HepG2 (cell line): ENCODE results near the gene HORMAD2. TPM values are rescaled to one million over a fixed set of nuclear protein-coding genes. Genes with fewer than 3 reads are reported as not detected.

ENCODE experiments used
- ATAC-seq: fragments of 200-7000 bp; cut with Tn5 transposase; 3 replicates; pipeline ENCODE4 v1.9.1; 2020; ENCODE audit warnings: mild to moderate bottlenecking, moderate library complexity
- BruUV-seq: library from RNA; stranded (reverse); fragments of 400-500 nt; replicated peaks from 2 replicates; lab custom pipeline; 2021; lab: Mats Ljungman, UMichigan
- CTCF ChIA-PET: fragments of 300-600 bp; formaldehyde crosslinking; extraction: SDS; loops from one replicate; lab custom pipeline; 2021; ENCODE audit warnings: low total read pairs, inconsistent platforms, low intra/inter-chr PET ratio; lab: Yijun Ruan, JAX
- POLR2A ChIA-PET: fragments of 350-600 bp; sonication (Branson Sonifier 250); formaldehyde crosslinking; loops from one replicate; lab custom pipeline; 2020; ENCODE audit warnings: antibody characterized with exemption, inconsistent platforms; lab: Yijun Ruan, JAX
- DNase-seq: peaks from one replicate; pipeline ENCODE4 v3.0.0-alpha.2; 2015; ENCODE audit warnings: low spot score
- FAIRE-seq: peaks from 3 replicates; lab custom pipeline; 2011; peaks lifted over from hg19 to GRCh38; lab: Jason Lieb, UNC
- H2AFZ ChIP-seq: one replicate; pipeline ENCODE4 v1.6.1; 2011; ENCODE audit warnings: low read length, inconsistent platforms
- H3K27ac ChIP-seq: fragments of 300-600 bp; 3 replicates; pipeline ENCODE4 v1.8.0; 2011; ENCODE audit warnings: mixed run types, mild to moderate bottlenecking, mixed read lengths, low read length, inconsistent platforms; ENCODE audit not compliant: insufficient read depth; ENCODE audit errors: extremely low read length
- H3K27me3 ChIP-seq, 2 experiments: fragments of 200-600 bp in 1 of 2; 2 replicates in 1 of 2; 3 replicates in 1 of 2; pipeline versions ENCODE4 v1.6.0 to v1.8.0; 2011; ENCODE audit warnings: low read length in 2 of 2, mild to moderate bottlenecking in 2 of 2, moderate library complexity in 2 of 2, inconsistent platforms in 1 of 2; ENCODE audit not compliant: insufficient read depth in 2 of 2, control insufficient read depth in 1 of 2
- H3K36me3 ChIP-seq, 2 experiments: fragments of 200-600 bp in 1 of 2; replicated peaks in 1 of 2; 2 replicates in 1 of 2; 3 replicates in 1 of 2; pipeline versions ENCODE4 v1.5.1 to v1.8.0; 2011; ENCODE audit warnings: low read length in 2 of 2, inconsistent platforms in 1 of 2; ENCODE audit not compliant: insufficient read depth in 2 of 2, control insufficient read depth in 1 of 2
- H3K4me1 ChIP-seq: 2 replicates; pipeline ENCODE4 v1.5.1; 2012; ENCODE audit warnings: low read length, inconsistent platforms; ENCODE audit not compliant: insufficient read depth
- H3K4me2 ChIP-seq: 2 replicates; pipeline ENCODE4 v1.6.0; 2011; ENCODE audit warnings: low read depth, low read length, inconsistent platforms
- H3K4me3 ChIP-seq, 3 experiments: fragments of 200-600 bp in 1 of 3; sonication (generic), shearing (Covaris generic) in 1 of 3; replicated peaks in 1 of 3; 2 replicates each; pipeline ENCODE4 v1.5.1; 2011 to 2016; ENCODE audit warnings: low read length in 3 of 3, inconsistent platforms in 2 of 3, low read depth in 2 of 3, mild to moderate bottlenecking in 2 of 3, control low read depth in 1 of 3, mixed read lengths in 1 of 3; ENCODE audit not compliant: insufficient read depth in 1 of 3
- H3K79me2 ChIP-seq: one replicate; pipeline ENCODE4 v1.6.1; 2011; ENCODE audit warnings: low read length, inconsistent platforms; ENCODE audit not compliant: insufficient read depth
- H3K9ac ChIP-seq: 2 replicates; pipeline ENCODE4 v1.6.0; 2011; ENCODE audit warnings: mild to moderate bottlenecking, low read depth, low read length, inconsistent platforms; ENCODE audit not compliant: insufficient read depth
- H3K9me3 ChIP-seq: 2 replicates; pipeline ENCODE4 v1.5.1; 2012; ENCODE audit warnings: mild to moderate bottlenecking, low read length
- H4K20me1 ChIP-seq: 2 replicates; pipeline ENCODE4 v1.6.0; 2011; ENCODE audit warnings: inconsistent platforms, mild to moderate bottlenecking, low read length, moderate library complexity; ENCODE audit not compliant: insufficient read depth
- CHD4 ChIP-seq: fragments of 200-600 bp; sonication (generic); IDR thresholded peaks from 2 replicates; pipeline ENCODE4 v1.7.0; 2017; ENCODE audit warnings: mild to moderate bottlenecking, low read length, borderline replicate concordance
- ELK4 ChIP-seq: sonication (generic); formaldehyde crosslinking; IDR thresholded peaks from 2 replicates; pipeline ENCODE4 v1.9.0; 2021; ENCODE audit warnings: missing genetic modification reagents, borderline replicate concordance
- KLF9 ChIP-seq: IDR thresholded peaks from 2 replicates; pipeline ENCODE4 v1.6.1; 2016; ENCODE audit warnings: low read depth
- MLLT10 ChIP-seq: sonication (generic); formaldehyde crosslinking; IDR thresholded peaks from 2 replicates; pipeline ENCODE4 v1.4.0; 2020; ENCODE audit warnings: missing genetic modification reagents
- PCBP1 ChIP-seq: fragments of 200-400 bp; formaldehyde crosslinking; IDR thresholded peaks from 2 replicates; pipeline ENCODE4 v1.6.1; 2017; ENCODE audit warnings: mild to moderate bottlenecking, low read depth, low read length, borderline replicate concordance
- RBAK ChIP-seq: sonication (generic); formaldehyde crosslinking; IDR thresholded peaks from 2 replicates; pipeline ENCODE4 v1.5.1; 2020; ENCODE audit warnings: mild to moderate bottlenecking, missing genetic modification reagents
- RFX3 ChIP-seq: IDR thresholded peaks from 2 replicates; pipeline ENCODE4 v1.6.1; 2016; ENCODE audit warnings: missing biosample characterization, missing genetic modification reagents
- TOPORS ChIP-seq: sonication (generic); formaldehyde crosslinking; IDR thresholded peaks from 2 replicates; pipeline ENCODE4 v1.8.0; 2023; ENCODE audit warnings: mild to moderate bottlenecking, missing genetic modification reagents
- UBTF ChIP-seq: sonication (generic); formaldehyde crosslinking; IDR thresholded peaks from 2 replicates; pipeline ENCODE4 v1.4.0; 2020; ENCODE audit warnings: mild to moderate bottlenecking, missing genetic modification reagents
- XRCC5 ChIP-seq: fragments of 200-400 bp; formaldehyde crosslinking; optimal IDR thresholded peaks from 2 replicates; pipeline ENCODE3; 2017; ENCODE audit warnings: mild to moderate bottlenecking, low read length
- ZBTB2 ChIP-seq: sonication (generic); formaldehyde crosslinking; IDR thresholded peaks from 2 replicates; pipeline ENCODE4 v1.8.0; 2022; ENCODE audit warnings: low read depth, missing genetic modification reagents
- ZBTB4 ChIP-seq: sonication (generic); formaldehyde crosslinking; IDR thresholded peaks from 2 replicates; pipeline ENCODE4 v1.4.0; 2020; ENCODE audit warnings: missing genetic modification reagents, mild to moderate bottlenecking, borderline replicate concordance
- ZMYM4 ChIP-seq: sonication (generic); formaldehyde crosslinking; IDR thresholded peaks from 2 replicates; pipeline ENCODE4 v1.8.1; 2023; ENCODE audit warnings: mild to moderate bottlenecking, missing genetic modification reagents
- ZNF564 ChIP-seq: sonication (generic); formaldehyde crosslinking; IDR thresholded peaks from 2 replicates; pipeline ENCODE4 v1.8.1; 2023; ENCODE audit warnings: mild to moderate bottlenecking, missing genetic modification reagents
- WGBS: methylation state at CpG from one replicate; pipeline ENCODE4 v1.1.6; 2017; ENCODE audit warnings: low lambda C conversion rate; 5-methylcytosine and 5-hydroxymethylcytosine counted together
- in situ Hi-C: cut with HindIII; loops from 2 replicates; pipeline ENCODE4 v1.10.0; 2017; ENCODE audit warnings: low pct_unique_long_range_greater_than_20kb; ENCODE audit not compliant: extremely low pct_ligation_motif_present
- intact Hi-C: fragments of 100-400 bp; cut with micrococcal nuclease; formaldehyde crosslinking; loops from one replicate; pipeline ENCODE4 v1.10.0; 2022; ENCODE audit not compliant: unreplicated experiment
- polyA plus RNA-seq, 8 experiments: library from polyadenylated mRNA; depleted of rRNA in 3 of 8; stranded (reverse) in 7 of 8; unstranded in 1 of 8; fragments of >200 nt; fragmentation: Illumina TruSeq in 4 of 8; extraction: Trizol in 4 of 8; gene quantifications; 2 replicates each; pipeline versions ENCODE4 v1.2.1 to v1.2.3, GENCODE V29; 2011 to 2016; ENCODE audit warnings: low read depth in 4 of 8, missing spikeins in 1 of 8, mixed read lengths in 1 of 8; ENCODE audit not compliant: insufficient read depth in 1 of 8
- total RNA-seq, 5 experiments: library from RNA; depleted of rRNA; stranded (reverse); fragments of >200 nt; fragmentation: Illumina TruSeq; extraction: Trizol; gene quantifications; 2 replicates each; pipeline ENCODE4 v1.2.3, GENCODE V29; 2016; ENCODE audit warnings: low read depth in 1 of 5

HORMAD2 gene
- total and polyA plus RNA-seq, 2 of the 13 experiments (the other 11 are each of a cell fraction or from before 2014, with no cell fraction given) = not detected

- POLR2A ChIA-PET = no interaction called here
- in situ Hi-C loops = no loop called here
- Histone ChIP-seq H3K9me3 (no peaks in the 10 kb centered on the region), H4K20me1 (no peaks in the 10 kb centered on the region), H3K9ac (no peak overlapping the region), H3K4me3 (no peak overlapping the region), H2AFZ (no peak overlapping the region), H3K36me3 (no peaks in the 10 kb centered on the region), H3K79me2 (no peaks in the 10 kb centered on the region), H3K4me1 (peaks cover 38% of the 10 kb centered on the region), H3K27ac (no peak overlapping the region), H3K4me2 (no peak overlapping the region), H3K27me3 (no peaks in the 10 kb centered on the region; a peak in 1 of 5 replicates)
- BruUV-seq = no TSS peak
- no peak for FAIRE-seq
- DNase-seq = no peak
- CTCF ChIA-PET = no interaction called here
- intact Hi-C loops = no loop called here
- 91% methylated on average over 4 of the region's 4 CpGs for whole genome bisulfite sequencing
- no peak for ATAC-seq
- no peak for TF ChIP-seq ZMYM4 (CRISPR knock-in tag)
- TF ChIP-seq ZBTB2 (CRISPR knock-in tag) = no peak
- TF ChIP-seq PCBP1 = no peak
- no peak for TF ChIP-seq KLF9 (CRISPR knock-in tag)
- no peak for TF ChIP-seq MLLT10 (CRISPR knock-in tag)
- TF ChIP-seq TOPORS (CRISPR knock-in tag) = no peak
- TF ChIP-seq ZBTB4 = no peak
- TF ChIP-seq RFX3 (CRISPR knock-in tag) = no peak
- no peak for TF ChIP-seq ELK4
- no peak for TF ChIP-seq ZNF564
- no peak for TF ChIP-seq UBTF (CRISPR knock-in tag)
- TF ChIP-seq CHD4 = no peak
- no peak for TF ChIP-seq XRCC5
- no peak for TF ChIP-seq RBAK (CRISPR knock-in tag)
These were observed 118.7 kb downstream of the HORMAD2 start for GRCh38 chr22:30198921-30199320.
